GM13977 (cell line): ENCODE measurements around the gene BEST1.

ENCODE experiments used
- DNase-seq: peaks from one replicate; pipeline ENCODE4 v3.0.0; 2012; ENCODE audit warnings: low spot score
- CTCF ChIP-seq: IDR thresholded peaks from 2 replicates; pipeline ENCODE4 v1.5.1; 2012; ENCODE audit warnings: mild to moderate bottlenecking, control low read depth; ENCODE audit not compliant: insufficient read depth; ENCODE audit errors: extremely low read depth, missing control alignments
- in situ Hi-C: fragments of 300-500 bp; cut with MboI; formaldehyde crosslinking; loops from one replicate; pipeline ENCODE4 v1.12.0; 2022; ENCODE audit warnings: low sequenced_read_pairs, low pct_unique_long_range_greater_than_20kb, mixed read lengths, inconsistent platforms; ENCODE audit not compliant: unreplicated experiment

BEST1 gene

GRCh38 chr11:61950035-61950547 lies at the start of gene BEST1:
TSS of gene BEST1 (plus strand) at chr11:61950351. CDS start at chr11:61951807, 1,456 bp downstream.
- TF ChIP-seq CTCF, result no peak
- no peak for DNase-seq
- in situ Hi-C loops, result no loop called here

- in situ Hi-C loops, result no loop called here
- no peak for TF ChIP-seq CTCF
- no peak for DNase-seq
Measured at GRCh38 chr11:61901397-61901796, 48.8 kb upstream of the BEST1 start.

- in situ Hi-C loops, result no loop called here
- no peak for TF ChIP-seq CTCF
- no peak for DNase-seq
Measured at GRCh38 chr11:61902313-61902712, 47.8 kb upstream of the BEST1 start.

GRCh38 chr11:61903845-61904244 lies 46.3 kb upstream of the BEST1 start:
- TF ChIP-seq CTCF, result no peak
- in situ Hi-C loops, result no loop called here
- DNase-seq, result no peak

- in situ Hi-C loops, result no loop called here
- no peak for TF ChIP-seq CTCF
- DNase-seq, result no peak
Measured at GRCh38 chr11:61904539-61905048, 45.6 kb upstream of the BEST1 start.

GRCh38 chr11:61905067-61905696 lies 45.0 kb upstream of the BEST1 start:
- in situ Hi-C loops, result no loop called here
- DNase-seq, result no peak
- no peak for TF ChIP-seq CTCF
